LNCAP (cell line): Measurements from ENCODE around the gene SLC9A6.

Experiments
- TF ChIP-seq, protein P1 (sequence below): fragments of 450-650 bp; IDR thresholded peaks from 2 replicates; pipeline ENCODE4 v1.5.1; 2017; ENCODE audit warnings: mild to moderate bottlenecking

SLC9A6 gene

DNA sequence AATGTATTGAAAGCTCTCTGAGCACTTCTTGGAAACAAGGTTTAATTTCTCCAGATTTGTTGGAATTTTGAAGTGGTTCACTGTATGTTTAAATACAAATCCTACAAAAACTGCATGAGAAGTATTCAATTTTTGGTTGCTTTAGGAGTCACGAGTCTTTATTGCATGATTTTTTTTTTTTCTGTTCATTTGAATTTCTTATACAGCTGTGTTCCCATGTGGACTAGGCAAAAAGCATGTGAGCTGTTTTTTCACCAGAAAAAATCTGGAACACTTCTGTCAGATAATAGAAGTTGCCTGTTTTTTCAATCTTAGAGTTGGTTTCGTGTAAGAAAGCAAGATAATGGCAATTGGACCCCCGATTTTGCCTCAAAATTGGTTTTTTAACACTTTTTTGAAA, 66.4 kb downstream of the SLC9A6 start:
- TF ChIP-seq, protein P1, sequence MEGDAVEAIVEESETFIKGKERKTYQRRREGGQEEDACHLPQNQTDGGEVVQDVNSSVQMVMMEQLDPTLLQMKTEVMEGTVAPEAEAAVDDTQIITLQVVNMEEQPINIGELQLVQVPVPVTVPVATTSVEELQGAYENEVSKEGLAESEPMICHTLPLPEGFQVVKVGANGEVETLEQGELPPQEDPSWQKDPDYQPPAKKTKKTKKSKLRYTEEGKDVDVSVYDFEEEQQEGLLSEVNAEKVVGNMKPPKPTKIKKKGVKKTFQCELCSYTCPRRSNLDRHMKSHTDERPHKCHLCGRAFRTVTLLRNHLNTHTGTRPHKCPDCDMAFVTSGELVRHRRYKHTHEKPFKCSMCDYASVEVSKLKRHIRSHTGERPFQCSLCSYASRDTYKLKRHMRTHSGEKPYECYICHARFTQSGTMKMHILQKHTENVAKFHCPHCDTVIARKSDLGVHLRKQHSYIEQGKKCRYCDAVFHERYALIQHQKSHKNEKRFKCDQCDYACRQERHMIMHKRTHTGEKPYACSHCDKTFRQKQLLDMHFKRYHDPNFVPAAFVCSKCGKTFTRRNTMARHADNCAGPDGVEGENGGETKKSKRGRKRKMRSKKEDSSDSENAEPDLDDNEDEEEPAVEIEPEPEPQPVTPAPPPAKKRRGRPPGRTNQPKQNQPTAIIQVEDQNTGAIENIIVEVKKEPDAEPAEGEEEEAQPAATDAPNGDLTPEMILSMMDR: no peak

DNA sequence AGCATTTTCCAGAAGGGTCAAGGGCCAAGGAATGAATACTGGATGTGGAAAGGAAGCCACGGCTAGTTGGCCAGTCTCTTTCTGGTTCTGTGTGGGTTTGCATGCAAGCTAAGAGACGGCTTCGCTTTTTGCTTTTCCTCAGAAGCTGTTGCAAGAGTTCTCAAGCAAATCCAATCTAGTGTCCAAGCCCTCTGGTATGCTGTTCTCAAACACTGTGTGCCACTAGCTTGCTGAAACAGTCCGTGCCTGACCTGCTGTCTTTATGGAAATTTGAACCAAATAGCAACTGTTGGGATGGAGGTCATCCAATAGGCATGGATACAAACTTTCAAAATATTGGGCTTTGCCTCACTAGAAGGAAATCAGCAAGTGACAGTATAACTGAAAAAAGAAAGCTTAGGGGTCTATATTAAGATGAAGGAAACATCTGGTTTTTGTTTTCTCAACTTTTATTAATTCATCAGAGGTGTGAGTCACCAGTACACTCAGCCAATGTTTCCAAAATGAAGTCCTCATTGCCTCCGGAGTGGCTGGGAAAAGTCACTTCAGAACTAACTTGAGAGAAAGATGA, 70.5 kb downstream of the SLC9A6 start:
- TF ChIP-seq, protein P1: no peak

DNA sequence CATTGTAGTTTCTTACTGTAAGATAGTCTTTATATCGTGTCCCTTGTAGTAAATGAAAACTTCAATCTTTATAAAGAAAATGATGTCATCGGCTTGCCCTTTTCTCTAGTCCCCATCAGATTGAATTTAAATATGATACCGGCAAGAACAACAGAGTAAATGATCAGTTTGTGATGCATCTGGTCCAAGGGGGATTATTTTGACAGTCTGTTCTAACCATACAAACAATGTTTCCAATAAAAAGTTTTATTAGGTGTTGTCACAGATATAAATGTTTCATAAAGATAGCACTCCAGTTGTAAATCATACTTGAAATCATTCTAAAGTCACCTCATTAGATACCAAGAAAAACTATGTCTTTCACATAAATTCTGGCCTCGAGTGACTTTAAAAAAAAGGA, 72.3 kb downstream of the SLC9A6 start:
- TF ChIP-seq, protein P1: no peak

DNA sequence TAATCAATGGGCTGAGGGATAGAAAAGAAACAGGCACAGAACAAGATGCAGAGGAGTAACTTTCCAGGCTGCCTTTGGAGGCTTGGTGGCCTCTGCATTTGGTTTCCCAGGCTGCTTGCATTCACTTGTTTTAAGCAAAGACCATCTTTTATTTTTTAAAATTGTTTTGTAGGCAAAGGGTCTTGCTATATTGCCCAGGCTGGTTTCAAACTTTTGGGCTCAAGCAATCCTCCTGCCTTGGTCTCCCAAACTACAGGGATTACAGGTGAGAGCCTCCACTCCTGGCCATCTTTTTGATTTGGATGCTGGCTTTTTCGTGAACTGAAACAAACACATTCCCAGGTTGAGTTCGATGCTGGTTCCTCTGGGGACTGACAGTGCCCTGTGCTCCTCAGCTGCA, 74.1 kb downstream of the SLC9A6 start:
- TF ChIP-seq, protein P1: no peak

DNA sequence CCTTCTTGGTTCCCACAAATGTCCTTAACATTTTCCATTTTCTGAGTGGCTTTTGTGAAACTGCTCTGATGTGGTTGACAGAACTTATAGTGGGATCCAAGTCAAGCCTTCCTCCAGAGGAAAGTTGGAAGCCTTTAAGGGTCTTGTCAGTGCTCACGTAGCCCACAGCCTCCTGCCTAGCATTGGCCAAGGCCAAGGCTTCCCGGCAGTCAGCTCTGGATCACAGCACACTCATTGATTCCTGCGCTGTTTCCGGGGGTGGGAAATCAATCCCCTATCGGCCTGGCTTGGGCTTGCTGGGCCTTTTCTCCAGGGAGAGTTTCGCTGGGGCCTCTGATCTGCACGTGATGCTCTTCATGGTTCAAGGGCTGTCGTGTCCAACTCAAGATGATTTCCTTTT, 76.1 kb downstream of the SLC9A6 start:
- TF ChIP-seq, protein P1: no peak

DNA sequence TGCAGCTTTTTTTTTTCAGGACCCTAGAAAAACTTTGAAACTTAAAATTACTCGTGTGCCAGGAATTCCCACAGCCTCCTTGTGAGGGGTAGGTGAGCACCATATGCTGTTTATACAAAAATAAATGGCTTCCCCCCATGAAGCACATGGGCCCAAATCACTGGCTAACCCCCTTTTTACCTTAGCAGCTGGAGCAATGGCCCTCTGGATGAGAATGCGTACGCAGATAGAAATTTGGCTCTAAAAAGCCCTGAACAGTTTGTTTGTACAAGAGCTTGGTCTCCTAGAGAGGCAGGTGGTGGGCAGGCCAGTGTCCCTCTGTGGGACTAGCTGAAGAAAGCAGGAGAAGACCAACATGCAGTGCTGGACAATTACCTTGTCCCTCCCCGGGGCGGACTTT, 76.5 kb downstream of the SLC9A6 start:
- TF ChIP-seq, protein P1: no peak

DNA sequence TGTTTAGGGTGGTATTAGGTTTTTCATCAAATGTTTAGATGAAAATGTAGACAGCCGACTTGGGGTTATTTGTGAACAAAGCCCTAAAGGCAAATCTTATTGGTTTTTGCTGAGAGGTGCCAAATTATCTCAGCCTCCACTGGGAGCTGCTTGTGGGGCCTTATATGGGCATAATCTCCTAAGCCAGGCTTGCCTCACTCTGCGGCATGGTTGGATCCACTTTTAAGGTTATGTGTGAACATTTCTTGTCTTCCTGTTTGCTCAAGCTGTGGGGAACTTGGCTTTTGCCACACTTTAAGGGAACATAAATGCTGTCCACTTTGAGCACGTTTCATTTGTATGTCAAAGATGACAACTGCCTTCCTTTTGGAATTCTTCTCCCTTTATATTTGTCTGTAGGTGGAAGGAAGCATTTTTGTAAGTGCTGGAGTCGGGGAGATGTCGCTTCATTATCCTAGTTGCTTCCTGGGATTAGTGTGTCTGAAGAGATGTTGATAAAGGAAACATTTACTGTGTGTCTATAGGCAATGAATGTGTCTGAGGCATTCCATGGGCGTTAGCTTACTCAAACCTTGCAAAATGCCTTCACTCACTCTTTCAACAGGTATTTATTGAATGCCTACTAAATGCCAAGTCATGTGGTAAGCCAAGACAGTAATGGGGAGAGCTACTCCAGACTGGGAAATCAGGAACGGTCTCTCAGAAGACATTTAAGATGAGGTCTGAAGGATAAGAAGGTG, 78.3 kb downstream of the SLC9A6 start:
- TF ChIP-seq, protein P1: no peak

DNA sequence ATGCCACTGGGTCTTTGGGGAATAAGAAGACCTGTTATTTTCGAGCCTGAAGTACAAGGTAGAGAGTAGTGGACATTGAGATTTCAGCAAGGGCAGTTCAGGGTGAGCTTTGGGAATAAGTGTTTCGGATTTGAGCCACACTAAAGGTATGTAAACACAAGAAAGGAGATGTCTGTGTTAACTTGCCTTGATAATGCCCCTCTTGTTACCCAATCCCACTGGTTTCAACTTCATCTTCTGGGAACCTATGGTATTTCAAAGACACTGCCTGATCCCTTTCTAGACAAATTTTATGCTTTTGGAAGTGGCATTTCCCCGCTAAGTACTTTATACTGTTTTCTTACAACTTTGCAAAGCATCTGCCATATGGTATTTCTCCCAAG, 79.4 kb downstream of the SLC9A6 start:
- TF ChIP-seq, protein P1: no peak
